PC-9 (cell line): Measurements from ENCODE around the gene VAPA. TPM values are rescaled to one million over a fixed set of nuclear protein-coding genes. Genes with fewer than 3 reads are reported as not detected.
A peak's percentile ranks its signal among the peaks of the same experiment; 100 is the strongest.
"Not testable (repeated sequence)": the region's sequence is repeated elsewhere in the genome, so short reads cannot be mapped to it uniquely, and the experiment has no call there.

Source experiments
- BruUV-seq: library from RNA; stranded (reverse); fragments of 400-500 nt; replicated peaks from 2 replicates; lab custom pipeline; 2021; lab: Mats Ljungman, UMichigan
- CTCF ChIA-PET: fragments of 300-600 bp; sonication (Branson Sonifier 250); formaldehyde crosslinking; loops from one replicate; lab custom pipeline; 2022; ENCODE audit warnings: antibody characterized with exemption; lab: Charles Lee
- POLR2A ChIA-PET: fragments of 300-600 bp; sonication (Branson Sonifier 250); formaldehyde crosslinking; loops from one replicate; lab custom pipeline; 2022; ENCODE audit warnings: antibody characterized with exemption; ENCODE audit not compliant: unreplicated experiment; lab: Charles Lee
- DNase-seq, 2 experiments: peaks; one replicate each; pipeline versions ENCODE4 v3.0.0 to v3.0.0-alpha.2; 2015 to 2022; ENCODE audit warnings: mixed read lengths in 1 of 2
- H2AFZ ChIP-seq: fragments of 200-600 bp; sonication (generic); 2 replicates; pipeline ENCODE4 v1.8.1; 2017; ENCODE audit warnings: antibody characterized with exemption
- H3F3A ChIP-seq: fragments of 200-600 bp; sonication (generic); 2 replicates; pipeline ENCODE4 v1.8.1; 2017; ENCODE audit warnings: antibody characterized with exemption, mild to moderate bottlenecking, low read depth; ENCODE audit not compliant: insufficient read depth
- H3K27ac ChIP-seq: fragments of 200-600 bp; sonication (generic); 2 replicates; pipeline ENCODE4 v1.6.1; 2016; ENCODE audit warnings: mixed run types
- H3K27me3 ChIP-seq: fragments of 200-600 bp; sonication (generic); 2 replicates; pipeline ENCODE4 v1.6.1; 2016; ENCODE audit warnings: low read depth, mixed run types; ENCODE audit not compliant: insufficient read depth
- H3K36me3 ChIP-seq: fragments of 200-600 bp; sonication (generic); 2 replicates; pipeline ENCODE4 v1.6.1; 2016; ENCODE audit warnings: low read depth, mixed run types
- H3K4me1 ChIP-seq: fragments of 200-600 bp; sonication (generic); replicated peaks from 2 replicates; pipeline ENCODE4 v1.6.1; 2016; ENCODE audit warnings: mixed run types; ENCODE audit not compliant: insufficient read depth
- H3K4me2 ChIP-seq: fragments of 200-600 bp; sonication (generic); 2 replicates; pipeline ENCODE4 v1.6.1; 2017; ENCODE audit warnings: mixed run types
- H3K4me3 ChIP-seq: fragments of 200-600 bp; sonication (generic); 2 replicates; pipeline ENCODE4 v1.6.1; 2016; ENCODE audit warnings: mixed run types
- H3K79me2 ChIP-seq: fragments of 200-600 bp; sonication (generic); 2 replicates; pipeline ENCODE4 v1.6.1; 2017; ENCODE audit warnings: low read depth, mixed run types
- H3K9me2 ChIP-seq: fragments of 200-600 bp; sonication (generic); 2 replicates; pipeline ENCODE4 v1.8.1; 2017; ENCODE audit warnings: mild to moderate bottlenecking; ENCODE audit not compliant: insufficient read depth
- H3K9me3 ChIP-seq: fragments of 200-600 bp; sonication (generic); 2 replicates; pipeline ENCODE4 v1.8.1; 2016; ENCODE audit warnings: low read depth; ENCODE audit not compliant: insufficient read depth
- H4K20me1 ChIP-seq: fragments of 200-600 bp; sonication (generic); 2 replicates; pipeline ENCODE4 v1.8.1; 2017; ENCODE audit not compliant: insufficient read depth
- CTCF ChIP-seq: fragments of 200-600 bp; sonication (generic); conservative IDR thresholded peaks from 2 replicates; pipeline ENCODE4 v1.6.1; 2017; ENCODE audit warnings: mixed run types, antibody characterized with exemption, mild to moderate bottlenecking, moderate library complexity
- EZH2 ChIP-seq: fragments of 200-600 bp; sonication (generic); IDR thresholded peaks from 2 replicates; pipeline ENCODE4 v1.8.0; 2017; ENCODE audit warnings: antibody characterized with exemption, low read depth
- intact Hi-C: fragments of 100-400 bp; cut with micrococcal nuclease; formaldehyde crosslinking; loops from one replicate; pipeline ENCODE4 v1.10.0; 2022; ENCODE audit not compliant: unreplicated experiment
- total RNA-seq: library from RNA; stranded (reverse); gene quantifications from 2 replicates; pipeline ENCODE4 v1.2.3, GENCODE V29; 2021

The VAPA gene
- total RNA-seq, 1 experiment from 2014 or later: 340 TPM

GRCh38 chr18:9898792-9899549 lies 14.8 kb upstream of the VAPA start:
- Histone ChIP-seq H4K20me1 (no peaks in the 10 kb centered on the region), H3K27me3 (no peaks in the 10 kb centered on the region), H3F3A (peaks cover 15% of the 10 kb centered on the region), H3K79me2 (no peaks in the 10 kb centered on the region), H3K4me1 (peaks cover 25% of the 10 kb centered on the region), H3K4me2 (peak overlapping the region; percentile 63), H3K4me3 (no peak overlapping the region), H3K9me3 (no peaks in the 10 kb centered on the region), H2AFZ (peak overlapping the region; percentile 61; the same call in 1 of the 2 replicates), H3K36me3 (no peaks in the 10 kb centered on the region), H3K9me2 (no peaks in the 10 kb centered on the region), H3K27ac (peak overlapping the region; percentile 73)
- DNase-seq: peak; percentile 56 to 99
- ChIA-PET POLR2A (interaction anchor here (0.5 to 1.7 kb wide), 12 partner anchors 9 to 761 kb away, joined by 3 to 33 read pairs (median 7); partner anchors contain the start of gene VAPA), CTCF (interaction anchor here (0.6 to 0.7 kb wide), 4 partner anchors 225 to 879 kb away, joined by 3 to 5 read pairs (median 4); no protein-coding TSS in a partner anchor)
- no peak for TF ChIP-seq CTCF
- no peak for TF ChIP-seq EZH2
- intact Hi-C loops: loop anchor here (1.0 to 5.0 kb wide), 3 partner anchors 22 to 157 kb away; no protein-coding TSS in a partner anchor
- BruUV-seq: no TSS peak

GRCh38 chr18:9899550-9899930 lies 14.3 kb upstream of the VAPA start:
- Histone ChIP-seq H3K4me2 (peak overlapping the region; percentile 63), H3K4me1 (peaks cover 25% of the 10 kb centered on the region), H3K27ac (peak overlapping the region; percentile 73), H3F3A (peaks cover 15% of the 10 kb centered on the region)
- H3K36me3 ChIP-seq, H3K4me3 ChIP-seq, H2AFZ ChIP-seq, DNase-seq, H3K79me2 ChIP-seq, H4K20me1 ChIP-seq, H3K9me2 ChIP-seq, H3K9me3 ChIP-seq, H3K27me3 ChIP-seq: not testable (repeated sequence)
- CTCF ChIA-PET: interaction anchor here (0.7 kb wide), 3 partner anchors 227 to 880 kb away, joined by 3 to 5 read pairs (median 4); no protein-coding TSS in a partner anchor
- POLR2A ChIA-PET: interaction anchor here (0.5 to 1.7 kb wide), 7 partner anchors 10 to 225 kb away, joined by 3 to 33 read pairs (median 10); partner anchors contain the start of gene VAPA
- intact Hi-C loops: loop anchor here (1.0 to 5.0 kb wide), 3 partner anchors 22 to 157 kb away; no protein-coding TSS in a partner anchor
- TSS peak; percentile 47 for BruUV-seq

GRCh38 chr18:9900699-9901098 lies 13.1 kb upstream of the VAPA start:
- Histone ChIP-seq H4K20me1 (no peaks in the 10 kb centered on the region), H3K79me2 (no peaks in the 10 kb centered on the region), H3K4me2 (no peak overlapping the region), H3K27ac (no peak overlapping the region), H3K27me3 (no peaks in the 10 kb centered on the region), H3F3A (peaks cover 15% of the 10 kb centered on the region), H3K36me3 (no peaks in the 10 kb centered on the region), H2AFZ (no peak overlapping the region), H3K9me2 (no peaks in the 10 kb centered on the region), H3K4me3 (no peak overlapping the region), H3K4me1 (peaks cover 25% of the 10 kb centered on the region), H3K9me3 (no peaks in the 10 kb centered on the region)
- intact Hi-C loops: no loop called here
- CTCF ChIA-PET: no interaction called here
- DNase-seq: no peak
- no peak for TF ChIP-seq EZH2
- no peak for TF ChIP-seq CTCF
- no TSS peak for BruUV-seq
- POLR2A ChIA-PET: no interaction called here
